SK-N-SH treated with all-trans-retinoic acid at 6 μM for 48 hours (cell line): ENCODE data around the gene TMEM213.

Experiments used
- ATAC-seq: fragments of 200-7000 bp; cut with Tn5 transposase; 3 replicates; pipeline ENCODE4 v1.9.1; 2020; ENCODE audit warnings: mild to moderate bottlenecking, moderate library complexity
- ARNTL ChIP-seq: fragments of 450-650 bp; formaldehyde crosslinking; IDR thresholded peaks from 2 replicates; pipeline ENCODE4 v1.5.0; 2020; ENCODE audit warnings: low read depth, mild to moderate bottlenecking, moderate library complexity, borderline replicate concordance
- BACH2 ChIP-seq: fragments of 250-450 bp; sonication (Bioruptor Pico); IDR thresholded peaks from 2 replicates; pipeline ENCODE4 v1.9.0; 2021; ENCODE audit warnings: mild to moderate bottlenecking, borderline replicate concordance
- CSDC2 ChIP-seq: fragments of 250-450 bp; sonication (Bioruptor Pico); IDR thresholded peaks from 2 replicates; pipeline ENCODE4 v1.5.0; 2020; ENCODE audit warnings: mild to moderate bottlenecking, moderate library complexity
- ESRRG ChIP-seq: fragments of 250-450 bp; sonication (Bioruptor Pico); IDR thresholded peaks from 2 replicates; pipeline ENCODE4 v1.6.1; 2021; ENCODE audit warnings: mild to moderate bottlenecking
- GLIS3 ChIP-seq: fragments of 250-450 bp; sonication (Bioruptor Pico); IDR thresholded peaks from 2 replicates; pipeline ENCODE4 v1.5.0; 2020; ENCODE audit warnings: mild to moderate bottlenecking, moderate library complexity
- ISL1 ChIP-seq: fragments of 250-450 bp; sonication (Bioruptor Pico); IDR thresholded peaks from 2 replicates; pipeline ENCODE4 v2.1.2; 2022; ENCODE audit warnings: mild to moderate bottlenecking, moderate library complexity
- OSR1 ChIP-seq: fragments of 250-450 bp; sonication (Bioruptor Pico); IDR thresholded peaks from 2 replicates; pipeline ENCODE4 v1.8.0; 2022; ENCODE audit warnings: moderate library complexity, mild to moderate bottlenecking, inconsistent platforms
- PPARA ChIP-seq: fragments of 250-450 bp; sonication (Bioruptor Pico); IDR thresholded peaks from 2 replicates; pipeline ENCODE4 v1.5.0; 2020; ENCODE audit warnings: mild to moderate bottlenecking, borderline replicate concordance
- RARB ChIP-seq: fragments of 250-450 bp; sonication (Bioruptor Pico); IDR thresholded peaks from 2 replicates; pipeline ENCODE4 v1.8.0; 2021; ENCODE audit warnings: mild to moderate bottlenecking, moderate library complexity
- SNAI2 ChIP-seq: fragments of 250-450 bp; sonication (Bioruptor Pico); IDR thresholded peaks from 2 replicates; pipeline ENCODE4 v1.5.0; 2020; ENCODE audit warnings: mild to moderate bottlenecking, moderate library complexity
- TCF4 ChIP-seq: fragments of 250-450 bp; sonication (Bioruptor Pico); IDR thresholded peaks from 2 replicates; pipeline ENCODE4 v1.8.0; 2021; ENCODE audit warnings: mild to moderate bottlenecking, moderate library complexity, borderline replicate concordance
- TOX ChIP-seq: fragments of 250-450 bp; sonication (Bioruptor Pico); IDR thresholded peaks from 2 replicates; pipeline ENCODE4 v1.8.0; 2021; ENCODE audit warnings: mild to moderate bottlenecking, moderate library complexity, borderline replicate concordance
- ZFP30 ChIP-seq: fragments of 450-650 bp; formaldehyde crosslinking; IDR thresholded peaks from 2 replicates; pipeline ENCODE4 v1.5.0; 2022; ENCODE audit warnings: mild to moderate bottlenecking, moderate library complexity
- ZNF565 ChIP-seq: fragments of 450-650 bp; formaldehyde crosslinking; conservative IDR thresholded peaks from 2 replicates; pipeline ENCODE4 v1.5.0; 2020; ENCODE audit warnings: low read depth, mild to moderate bottlenecking, moderate library complexity
- ZNF70 ChIP-seq: fragments of 450-650 bp; formaldehyde crosslinking; IDR thresholded peaks from 2 replicates; pipeline ENCODE4 v1.5.0; 2020; ENCODE audit warnings: mild to moderate bottlenecking, moderate library complexity
- ZNF8 ChIP-seq: fragments of 450-650 bp; formaldehyde crosslinking; IDR thresholded peaks from 2 replicates; pipeline ENCODE4 v1.5.0; 2020; ENCODE audit warnings: mild to moderate bottlenecking, moderate library complexity
- TF ChIP-seq, protein P1 (sequence below): fragments of 250-450 bp; sonication (Bioruptor Pico); IDR thresholded peaks from 2 replicates; pipeline ENCODE4 v1.8.0; 2021; ENCODE audit warnings: low read depth, mild to moderate bottlenecking, moderate library complexity, borderline replicate concordance
- TF ChIP-seq, protein P2 (sequence below): fragments of 250-450 bp; sonication (Bioruptor Pico); IDR thresholded peaks from 2 replicates; pipeline ENCODE4 v1.5.1; 2021; ENCODE audit warnings: mild to moderate bottlenecking, moderate library complexity
- TF ChIP-seq, protein P3 (sequence below): fragments of 250-450 bp; sonication (Bioruptor Pico); IDR thresholded peaks from 2 replicates; pipeline ENCODE4 v1.5.0; 2020; ENCODE audit warnings: mild to moderate bottlenecking, moderate library complexity
- TF ChIP-seq, protein P4 (sequence below): fragments of 250-450 bp; sonication (Bioruptor Pico); IDR thresholded peaks from 2 replicates; pipeline ENCODE4 v1.5.1; 2020; ENCODE audit warnings: low read depth, mild to moderate bottlenecking, moderate library complexity
- TF ChIP-seq, protein P5 (sequence below): fragments of 250-450 bp; sonication (Bioruptor Pico); IDR thresholded peaks from 2 replicates; pipeline ENCODE4 v1.8.0; 2020; ENCODE audit warnings: mild to moderate bottlenecking, moderate library complexity, borderline replicate concordance

TMEM213 gene

DNA sequence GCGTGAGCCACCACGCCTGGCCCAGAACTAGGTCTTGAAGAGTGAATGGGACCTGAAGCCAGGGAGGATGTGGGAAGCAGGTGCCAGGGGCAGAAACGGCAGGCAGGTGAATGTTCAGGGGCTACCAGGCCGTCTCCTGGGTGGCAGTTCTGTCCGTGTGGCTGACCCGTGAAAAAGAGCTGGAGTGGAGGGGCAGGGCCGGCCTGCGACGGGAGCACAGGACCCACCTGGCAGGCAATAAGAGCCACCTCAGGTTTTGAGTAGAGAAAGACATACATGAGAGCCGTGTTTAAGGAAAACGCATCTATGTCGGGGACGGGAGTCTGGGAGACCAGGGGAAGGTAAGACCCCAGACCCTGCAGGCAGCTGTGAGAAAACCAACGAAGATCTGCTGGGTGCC is 70.9 kb downstream of the TMEM213 start (continued):
- no peak for TF ChIP-seq ZFP30 (CRISPR knock-in tag)
- TF ChIP-seq ZNF565 (CRISPR knock-in tag) = no peak
- TF ChIP-seq TCF4 (CRISPR knock-in tag) = no peak
- TF ChIP-seq ARNTL (CRISPR knock-in tag) = no peak
- no peak for TF ChIP-seq ISL1 (CRISPR knock-in tag)

DNA sequence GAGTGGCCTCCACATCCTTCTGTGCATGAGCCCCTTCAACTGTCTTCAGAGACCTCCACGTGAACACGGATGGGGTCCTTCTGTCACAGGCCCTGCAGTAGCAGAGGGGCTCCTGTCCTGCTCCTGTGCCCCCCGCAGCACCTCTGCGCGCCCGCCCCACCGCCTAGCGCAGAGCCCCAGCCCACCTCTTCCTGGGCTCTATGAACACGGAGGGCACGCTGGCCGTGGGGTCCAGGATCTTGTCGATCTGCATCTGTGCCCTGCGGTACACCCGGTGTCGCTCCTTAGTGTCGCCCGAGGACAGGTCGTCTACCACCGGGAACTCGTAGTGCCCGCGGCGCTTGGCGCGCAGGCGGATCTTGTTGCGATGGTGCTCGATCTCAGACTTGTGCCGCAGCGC is 71.6 kb downstream of the TMEM213 start:
- TF ChIP-seq RARB (CRISPR knock-in tag) (no peak), TCF4 (CRISPR knock-in tag) (no peak), ARNTL (CRISPR knock-in tag) (no peak), TOX (CRISPR knock-in tag) (no peak), ESRRG (CRISPR knock-in tag) (no peak)
- TF ChIP-seq, protein P1, sequence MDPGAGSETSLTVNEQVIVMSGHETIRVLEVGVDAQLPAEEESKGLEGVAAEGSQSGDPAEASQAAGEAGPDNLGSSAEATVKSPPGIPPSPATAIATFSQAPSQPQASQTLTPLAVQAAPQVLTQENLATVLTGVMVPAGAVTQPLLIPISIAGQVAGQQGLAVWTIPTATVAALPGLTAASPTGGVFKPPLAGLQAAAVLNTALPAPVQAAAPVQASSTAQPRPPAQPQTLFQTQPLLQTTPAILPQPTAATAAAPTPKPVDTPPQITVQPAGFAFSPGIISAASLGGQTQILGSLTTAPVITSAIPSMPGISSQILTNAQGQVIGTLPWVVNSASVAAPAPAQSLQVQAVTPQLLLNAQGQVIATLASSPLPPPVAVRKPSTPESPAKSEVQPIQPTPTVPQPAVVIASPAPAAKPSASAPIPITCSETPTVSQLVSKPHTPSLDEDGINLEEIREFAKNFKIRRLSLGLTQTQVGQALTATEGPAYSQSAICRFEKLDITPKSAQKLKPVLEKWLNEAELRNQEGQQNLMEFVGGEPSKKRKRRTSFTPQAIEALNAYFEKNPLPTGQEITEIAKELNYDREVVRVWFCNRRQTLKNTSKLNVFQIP (CRISPR knock-in tag) = no peak

DNA sequence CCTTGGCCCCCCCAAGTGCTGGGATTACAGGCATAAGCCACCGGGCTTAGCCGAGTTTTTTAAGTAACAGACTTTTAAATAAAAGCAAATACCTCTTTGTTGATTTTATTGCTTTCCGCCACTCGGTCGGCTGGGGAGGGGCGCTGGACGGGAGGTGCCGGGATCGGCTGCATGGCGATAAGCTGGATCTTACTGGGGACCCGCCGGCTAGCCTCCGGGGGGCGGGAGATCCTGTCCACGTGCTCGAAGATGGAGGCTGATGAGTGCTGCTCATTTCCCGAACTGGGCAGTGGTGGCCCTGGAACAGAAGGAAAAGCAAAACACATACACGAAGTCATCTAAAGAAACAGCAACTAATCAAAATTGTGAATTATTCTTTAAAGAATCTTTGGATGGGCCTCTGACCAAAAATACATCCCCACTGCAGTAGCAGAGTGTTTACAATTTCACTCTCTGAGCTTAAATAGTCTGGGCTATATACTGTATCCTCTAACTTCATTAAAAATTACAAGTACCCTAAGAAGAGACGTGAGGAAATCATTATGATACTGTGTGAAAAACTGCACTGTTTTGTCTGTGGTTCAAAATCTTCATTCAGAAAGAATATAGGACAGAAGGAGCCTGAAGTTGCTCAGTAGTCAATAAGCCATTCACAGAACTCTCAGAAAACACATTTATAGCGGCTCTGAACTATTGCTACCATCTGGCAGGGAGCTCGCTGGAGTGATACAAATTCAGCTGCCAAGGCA is 73.4 kb downstream of the TMEM213 start:
- TF ChIP-seq ZNF8 (CRISPR knock-in tag) (no peak), GLIS3 (CRISPR knock-in tag) (no peak), ZNF70 (no peak), CSDC2 (CRISPR knock-in tag) (no peak), TCF4 (CRISPR knock-in tag) (no peak), PPARA (CRISPR knock-in tag) (no peak), ZNF565 (CRISPR knock-in tag) (no peak), TOX (CRISPR knock-in tag) (no peak), OSR1 (CRISPR knock-in tag) (no peak), SNAI2 (CRISPR knock-in tag) (no peak), ESRRG (CRISPR knock-in tag) (no peak)
- TF ChIP-seq, protein P2, sequence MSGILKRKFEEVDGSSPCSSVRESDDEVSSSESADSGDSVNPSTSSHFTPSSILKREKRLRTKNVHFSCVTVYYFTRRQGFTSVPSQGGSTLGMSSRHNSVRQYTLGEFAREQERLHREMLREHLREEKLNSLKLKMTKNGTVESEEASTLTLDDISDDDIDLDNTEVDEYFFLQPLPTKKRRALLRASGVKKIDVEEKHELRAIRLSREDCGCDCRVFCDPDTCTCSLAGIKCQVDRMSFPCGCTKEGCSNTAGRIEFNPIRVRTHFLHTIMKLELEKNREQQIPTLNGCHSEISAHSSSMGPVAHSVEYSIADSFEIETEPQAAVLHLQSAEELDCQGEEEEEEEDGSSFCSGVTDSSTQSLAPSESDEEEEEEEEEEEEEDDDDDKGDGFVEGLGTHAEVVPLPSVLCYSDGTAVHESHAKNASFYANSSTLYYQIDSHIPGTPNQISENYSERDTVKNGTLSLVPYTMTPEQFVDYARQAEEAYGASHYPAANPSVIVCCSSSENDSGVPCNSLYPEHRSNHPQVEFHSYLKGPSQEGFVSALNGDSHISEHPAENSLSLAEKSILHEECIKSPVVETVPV = no peak
- TF ChIP-seq, protein P3, sequence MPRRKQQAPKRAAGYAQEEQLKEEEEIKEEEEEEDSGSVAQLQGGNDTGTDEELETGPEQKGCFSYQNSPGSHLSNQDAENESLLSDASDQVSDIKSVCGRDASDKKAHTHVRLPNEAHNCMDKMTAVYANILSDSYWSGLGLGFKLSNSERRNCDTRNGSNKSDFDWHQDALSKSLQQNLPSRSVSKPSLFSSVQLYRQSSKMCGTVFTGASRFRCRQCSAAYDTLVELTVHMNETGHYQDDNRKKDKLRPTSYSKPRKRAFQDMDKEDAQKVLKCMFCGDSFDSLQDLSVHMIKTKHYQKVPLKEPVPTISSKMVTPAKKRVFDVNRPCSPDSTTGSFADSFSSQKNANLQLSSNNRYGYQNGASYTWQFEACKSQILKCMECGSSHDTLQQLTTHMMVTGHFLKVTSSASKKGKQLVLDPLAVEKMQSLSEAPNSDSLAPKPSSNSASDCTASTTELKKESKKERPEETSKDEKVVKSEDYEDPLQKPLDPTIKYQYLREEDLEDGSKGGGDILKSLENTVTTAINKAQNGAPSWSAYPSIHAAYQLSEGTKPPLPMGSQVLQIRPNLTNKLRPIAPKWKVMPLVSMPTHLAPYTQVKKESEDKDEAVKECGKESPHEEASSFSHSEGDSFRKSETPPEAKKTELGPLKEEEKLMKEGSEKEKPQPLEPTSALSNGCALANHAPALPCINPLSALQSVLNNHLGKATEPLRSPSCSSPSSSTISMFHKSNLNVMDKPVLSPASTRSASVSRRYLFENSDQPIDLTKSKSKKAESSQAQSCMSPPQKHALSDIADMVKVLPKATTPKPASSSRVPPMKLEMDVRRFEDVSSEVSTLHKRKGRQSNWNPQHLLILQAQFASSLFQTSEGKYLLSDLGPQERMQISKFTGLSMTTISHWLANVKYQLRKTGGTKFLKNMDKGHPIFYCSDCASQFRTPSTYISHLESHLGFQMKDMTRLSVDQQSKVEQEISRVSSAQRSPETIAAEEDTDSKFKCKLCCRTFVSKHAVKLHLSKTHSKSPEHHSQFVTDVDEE = no peak
- TF ChIP-seq, protein P4, sequence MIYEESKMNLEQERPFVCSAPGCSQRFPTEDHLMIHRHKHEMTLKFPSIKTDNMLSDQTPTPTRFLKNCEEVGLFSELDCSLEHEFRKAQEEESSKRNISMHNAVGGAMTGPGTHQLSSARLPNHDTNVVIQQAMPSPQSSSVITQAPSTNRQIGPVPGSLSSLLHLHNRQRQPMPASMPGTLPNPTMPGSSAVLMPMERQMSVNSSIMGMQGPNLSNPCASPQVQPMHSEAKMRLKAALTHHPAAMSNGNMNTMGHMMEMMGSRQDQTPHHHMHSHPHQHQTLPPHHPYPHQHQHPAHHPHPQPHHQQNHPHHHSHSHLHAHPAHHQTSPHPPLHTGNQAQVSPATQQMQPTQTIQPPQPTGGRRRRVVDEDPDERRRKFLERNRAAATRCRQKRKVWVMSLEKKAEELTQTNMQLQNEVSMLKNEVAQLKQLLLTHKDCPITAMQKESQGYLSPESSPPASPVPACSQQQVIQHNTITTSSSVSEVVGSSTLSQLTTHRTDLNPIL = no peak
- ATAC-seq = no peak

More for the DNA sequence above, 71.6 kb downstream of the TMEM213 start:
- no peak for ATAC-seq

DNA sequence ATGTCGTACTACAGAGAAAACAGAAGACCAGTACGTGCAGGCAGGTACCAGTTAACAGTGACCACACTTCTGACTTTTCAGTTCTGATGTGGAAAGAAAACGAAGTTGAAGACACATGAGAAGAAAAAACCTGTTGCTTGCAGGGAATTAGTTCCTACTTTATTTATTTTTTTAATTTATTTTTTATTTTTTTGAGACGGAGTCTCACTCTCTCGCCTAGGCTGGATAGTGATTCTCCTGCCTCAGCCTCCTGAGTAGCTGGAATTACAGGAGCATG is 74.0 kb downstream of the TMEM213 start:
- TF ChIP-seq ARNTL (CRISPR knock-in tag) (no peak), ISL1 (CRISPR knock-in tag) (no peak), OSR1 (CRISPR knock-in tag) (no peak), BACH2 (CRISPR knock-in tag) (no peak), TCF4 (CRISPR knock-in tag) (no peak)
- TF ChIP-seq, protein P1 (CRISPR knock-in tag) = no peak
- TF ChIP-seq, protein P5, sequence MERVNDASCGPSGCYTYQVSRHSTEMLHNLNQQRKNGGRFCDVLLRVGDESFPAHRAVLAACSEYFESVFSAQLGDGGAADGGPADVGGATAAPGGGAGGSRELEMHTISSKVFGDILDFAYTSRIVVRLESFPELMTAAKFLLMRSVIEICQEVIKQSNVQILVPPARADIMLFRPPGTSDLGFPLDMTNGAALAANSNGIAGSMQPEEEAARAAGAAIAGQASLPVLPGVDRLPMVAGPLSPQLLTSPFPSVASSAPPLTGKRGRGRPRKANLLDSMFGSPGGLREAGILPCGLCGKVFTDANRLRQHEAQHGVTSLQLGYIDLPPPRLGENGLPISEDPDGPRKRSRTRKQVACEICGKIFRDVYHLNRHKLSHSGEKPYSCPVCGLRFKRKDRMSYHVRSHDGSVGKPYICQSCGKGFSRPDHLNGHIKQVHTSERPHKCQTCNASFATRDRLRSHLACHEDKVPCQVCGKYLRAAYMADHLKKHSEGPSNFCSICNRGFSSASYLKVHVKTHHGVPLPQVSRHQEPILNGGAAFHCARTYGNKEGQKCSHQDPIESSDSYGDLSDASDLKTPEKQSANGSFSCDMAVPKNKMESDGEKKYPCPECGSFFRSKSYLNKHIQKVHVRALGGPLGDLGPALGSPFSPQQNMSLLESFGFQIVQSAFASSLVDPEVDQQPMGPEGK (CRISPR knock-in tag) = no peak
- no peak for ATAC-seq
